Sigmoid colon (tissue), 4 donors: ENCODE data around the gene ZDHHC4.

ENCODE experiments used
- CTCF ChIP-seq, 4 experiments: fragments of 450-650 bp in 3 of 4; fragments of 200-600 bp in 1 of 4; IDR thresholded peaks; one replicate each; pipeline ENCODE4 v1.5.1; 2016 to 2019; ENCODE audit warnings: antibody characterized with exemption in 4 of 4, mild to moderate bottlenecking in 3 of 4, moderate library complexity in 2 of 4
- POLR2A ChIP-seq, 2 donors: fragments of 450-650 bp; IDR thresholded peaks; one replicate each; pipeline ENCODE4 v1.6.1; 2016; ENCODE audit warnings: antibody characterized with exemption in 2 of 2, mild to moderate bottlenecking in 2 of 2, moderate library complexity in 2 of 2
- POLR2AphosphoS5 ChIP-seq, 4 donors: sonication (generic); formaldehyde crosslinking; IDR thresholded peaks; one replicate each; pipeline ENCODE4 v1.6.1; 2017; ENCODE audit warnings: antibody characterized with exemption in 4 of 4

- TF ChIP-seq CTCF (IDR thresholded peaks at IDR 0.05): no peak
- TF ChIP-seq POLR2A (IDR thresholded peaks at IDR 0.05): no peak
- TF ChIP-seq POLR2AphosphoS5 (IDR thresholded peaks at IDR 0.05): no peak
Measured at GRCh38 chr7:6623589-6624245, 46.5 kb downstream of the ZDHHC4 start.
